ENCODE results near the gene C1orf232.

The C1orf232 gene

DNA sequence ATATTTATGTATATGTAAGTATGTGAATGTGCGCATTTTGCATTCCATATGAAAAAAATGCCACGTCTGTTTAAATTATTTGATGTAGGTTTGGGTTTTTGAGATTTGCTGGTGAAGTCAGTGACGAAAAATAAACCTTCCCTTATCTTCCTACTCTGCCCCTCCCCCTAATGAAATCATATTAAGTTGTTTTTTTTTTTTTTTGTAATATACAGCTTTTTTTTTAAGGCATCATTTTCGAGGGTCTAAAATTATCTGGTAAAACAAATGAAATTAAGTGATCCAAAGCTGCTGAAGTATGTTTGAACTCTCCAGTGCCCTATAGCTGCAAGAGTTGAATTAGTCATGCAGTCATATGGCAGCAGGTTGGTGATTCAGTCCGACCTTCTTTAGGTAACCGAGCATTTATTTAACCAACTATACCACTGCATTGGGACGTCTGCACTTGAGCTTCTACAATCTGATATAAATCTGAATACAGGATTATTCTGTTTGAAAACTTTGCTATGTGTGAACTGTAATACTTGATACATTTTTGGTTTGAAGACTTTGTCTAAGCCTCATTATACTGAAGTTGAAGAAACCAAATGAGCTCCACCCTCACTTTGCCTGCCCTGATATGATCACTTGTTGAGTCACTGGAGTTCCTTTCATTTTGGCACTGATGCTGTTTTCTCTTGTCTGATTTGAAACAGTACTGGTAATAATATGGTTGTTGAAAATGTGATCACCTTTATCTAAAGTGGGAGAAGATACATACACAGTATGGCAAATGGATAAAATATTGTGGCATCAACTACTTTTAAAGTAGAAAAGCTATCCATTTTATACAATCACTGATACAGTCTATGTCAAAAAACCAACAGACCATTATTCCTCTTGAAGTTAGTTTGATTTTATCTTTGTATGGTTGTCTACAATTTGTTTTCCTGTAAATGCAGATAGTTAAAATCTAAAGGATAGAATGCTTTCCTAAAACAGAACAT, 45.5 kb downstream of the C1orf232 start:
- DNase-seq: no peak

DNA sequence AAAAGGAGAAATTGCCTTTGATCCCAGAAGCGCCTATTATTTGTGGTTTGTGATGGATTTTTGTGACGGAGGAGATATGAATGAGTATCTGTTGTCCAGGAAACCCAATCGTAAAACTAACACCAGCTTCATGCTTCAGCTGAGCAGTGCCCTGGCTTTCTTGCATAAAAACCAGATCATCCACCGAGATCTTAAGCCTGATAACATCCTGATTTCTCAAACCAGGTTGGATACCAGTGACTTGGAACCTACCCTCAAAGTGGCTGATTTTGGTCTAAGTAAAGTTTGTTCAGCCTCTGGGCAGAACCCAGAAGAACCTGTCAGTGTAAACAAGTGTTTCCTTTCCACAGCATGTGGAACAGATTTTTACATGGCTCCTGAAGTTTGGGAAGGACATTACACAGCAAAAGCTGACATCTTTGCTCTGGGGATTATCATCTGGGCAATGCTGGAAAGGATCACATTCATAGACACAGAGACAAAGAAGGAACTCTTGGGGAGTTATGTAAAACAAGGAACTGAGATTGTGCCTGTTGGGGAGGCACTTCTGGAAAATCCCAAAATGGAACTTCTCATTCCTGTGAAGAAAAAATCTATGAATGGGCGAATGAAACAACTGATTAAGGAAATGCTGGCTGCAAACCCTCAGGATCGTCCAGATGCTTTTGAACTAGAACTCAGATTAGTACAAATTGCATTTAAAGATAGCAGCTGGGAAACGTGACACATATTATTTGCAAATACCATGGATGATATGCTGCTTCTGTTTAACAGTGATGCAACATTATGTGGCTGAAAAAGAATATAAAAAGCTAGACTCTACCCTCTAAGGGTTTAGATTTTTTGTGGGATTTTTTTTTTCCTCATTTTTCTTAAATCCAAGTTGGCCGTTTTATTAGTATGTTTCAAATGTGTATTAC, 46.6 kb downstream of the C1orf232 start:
- DNase-seq: no peak

GRCh38 chr1:26119892-26120608, 48.7 kb downstream of the C1orf232 start:
- DNase-seq: no peak

DNA sequence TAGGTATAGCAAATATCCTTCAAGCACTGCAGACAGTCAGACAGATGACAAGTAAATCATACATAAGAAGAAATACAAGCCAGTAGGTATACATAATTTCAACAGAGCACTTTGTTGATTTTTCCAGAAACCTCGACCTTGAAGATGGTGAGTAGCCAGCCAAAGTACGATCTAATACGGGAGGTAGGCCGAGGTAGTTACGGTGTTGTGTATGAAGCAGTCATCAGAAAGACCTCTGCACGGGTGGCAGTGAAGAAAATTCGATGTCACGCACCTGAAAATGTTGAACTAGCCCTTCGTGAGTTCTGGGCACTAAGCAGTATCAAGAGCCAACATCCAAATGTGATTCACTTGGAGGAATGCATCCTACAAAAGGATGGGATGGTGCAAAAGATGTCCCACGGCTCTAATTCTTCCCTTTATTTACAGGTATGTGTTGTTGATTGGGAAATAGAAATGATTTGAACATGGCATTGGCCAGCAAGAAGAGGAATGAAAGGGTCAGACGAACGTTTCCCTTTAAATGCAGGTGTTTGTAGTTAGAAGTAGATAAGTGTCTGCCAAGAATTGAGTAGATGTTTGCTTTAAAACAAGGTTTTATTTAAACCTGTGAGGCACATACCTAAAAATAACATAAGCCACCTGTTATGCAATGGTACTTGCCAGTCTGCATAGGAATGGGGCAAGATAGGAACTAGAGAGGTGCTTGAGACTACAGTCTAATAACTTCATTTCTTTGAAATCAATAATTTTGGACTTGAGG, 54.4 kb downstream of the C1orf232 start:
- no peak for DNase-seq
